Tibial nerve (tissue), 3 donors: ENCODE data around the gene QSOX2.

Experiments
- POLR2A ChIP-seq, 2 donors: fragments of 450-650 bp; IDR thresholded peaks; one replicate each; pipeline ENCODE4 v1.6.1; 2017; ENCODE audit warnings: antibody characterized with exemption in 2 of 2, mild to moderate bottlenecking in 2 of 2, moderate library complexity in 2 of 2
- TF ChIP-seq, protein P1 (sequence below), 5 experiments: fragments of 200-600 bp in 3 of 5; fragments of 450-650 bp in 2 of 5; sonication (generic) in 3 of 5; IDR thresholded peaks; one replicate each; pipeline ENCODE4 v1.5.1; 2016 to 2019; ENCODE audit warnings: antibody characterized with exemption in 5 of 5, mild to moderate bottlenecking in 3 of 5, moderate library complexity in 2 of 5

GRCh38 chr9:136264031-136264430, 18.4 kb upstream of the QSOX2 start:
- TF ChIP-seq, protein P1, sequence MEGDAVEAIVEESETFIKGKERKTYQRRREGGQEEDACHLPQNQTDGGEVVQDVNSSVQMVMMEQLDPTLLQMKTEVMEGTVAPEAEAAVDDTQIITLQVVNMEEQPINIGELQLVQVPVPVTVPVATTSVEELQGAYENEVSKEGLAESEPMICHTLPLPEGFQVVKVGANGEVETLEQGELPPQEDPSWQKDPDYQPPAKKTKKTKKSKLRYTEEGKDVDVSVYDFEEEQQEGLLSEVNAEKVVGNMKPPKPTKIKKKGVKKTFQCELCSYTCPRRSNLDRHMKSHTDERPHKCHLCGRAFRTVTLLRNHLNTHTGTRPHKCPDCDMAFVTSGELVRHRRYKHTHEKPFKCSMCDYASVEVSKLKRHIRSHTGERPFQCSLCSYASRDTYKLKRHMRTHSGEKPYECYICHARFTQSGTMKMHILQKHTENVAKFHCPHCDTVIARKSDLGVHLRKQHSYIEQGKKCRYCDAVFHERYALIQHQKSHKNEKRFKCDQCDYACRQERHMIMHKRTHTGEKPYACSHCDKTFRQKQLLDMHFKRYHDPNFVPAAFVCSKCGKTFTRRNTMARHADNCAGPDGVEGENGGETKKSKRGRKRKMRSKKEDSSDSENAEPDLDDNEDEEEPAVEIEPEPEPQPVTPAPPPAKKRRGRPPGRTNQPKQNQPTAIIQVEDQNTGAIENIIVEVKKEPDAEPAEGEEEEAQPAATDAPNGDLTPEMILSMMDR (IDR thresholded peaks at IDR 0.05), result no peak
- TF ChIP-seq POLR2A (IDR thresholded peaks at IDR 0.05), result no peak
